GM12878 (cell line): ENCODE measurements around the gene TET3. TPM values are rescaled to one million over a fixed set of nuclear protein-coding genes. Genes with fewer than 3 reads are reported as not detected.

Experiments used
- ATAC-seq: fragments of 200-7000 bp; cut with Tn5 transposase; 3 replicates; pipeline ENCODE4 v1.9.1; 2020; ENCODE audit warnings: mild to moderate bottlenecking, moderate library complexity
- BruUV-seq: library from RNA; stranded (reverse); fragments of 400-500 nt; replicated peaks from 2 replicates; lab custom pipeline; 2021; lab: Mats Ljungman, UMichigan
- CTCF ChIA-PET: fragments of 300-600 bp; sonication (Branson Sonifier 250); formaldehyde crosslinking; extraction: SDS; loops from one replicate; lab custom pipeline; 2021; ENCODE audit warnings: inconsistent platforms; lab: Yijun Ruan, JAX
- POLR2A ChIA-PET: fragments of 350-600 bp; formaldehyde crosslinking; extraction: SDS; loops from one replicate; lab custom pipeline; 2021; ENCODE audit warnings: inconsistent platforms; lab: Charles Lee
- RAD21 ChIA-PET: fragments of 300-600 bp; sonication (Branson Sonifier 250); formaldehyde crosslinking; loops from one replicate; lab custom pipeline; 2023; ENCODE audit warnings: antibody characterized with exemption; ENCODE audit not compliant: unreplicated experiment; lab: Charles Lee
- SMC1A ChIA-PET: fragments of 300-600 bp; sonication (Branson Sonifier 250); formaldehyde crosslinking; loops from one replicate; lab custom pipeline; 2023; ENCODE audit not compliant: unreplicated experiment, uncharacterized antibody; lab: Charles Lee
- DNase-seq: peaks from one replicate; pipeline ENCODE4 v3.0.0-alpha.2; 2011; ENCODE audit warnings: low read depth, low spot score
- FAIRE-seq: peaks from 3 replicates; lab custom pipeline; 2011; peaks lifted over from hg19 to GRCh38; lab: Jason Lieb, UNC
- H2AFZ ChIP-seq: 2 replicates; pipeline ENCODE4 v1.6.0; 2011; ENCODE audit warnings: low read depth, low read length, control low read depth; ENCODE audit not compliant: control insufficient read depth
- H3K27ac ChIP-seq: 2 replicates; pipeline ENCODE4 v1.5.1; 2011; ENCODE audit warnings: control low read depth; ENCODE audit not compliant: control insufficient read depth, insufficient read depth
- H3K27me3 ChIP-seq, 2 experiments: replicated peaks in 1 of 2; 2 replicates each; pipeline versions ENCODE4 v1.6.0 to v1.6.1; 2011; ENCODE audit warnings: low read length in 1 of 2; ENCODE audit not compliant: control insufficient read depth in 2 of 2, insufficient read depth in 2 of 2
- H3K36me3 ChIP-seq, 2 experiments: 2 replicates each; pipeline ENCODE4 v1.5.1; 2011; ENCODE audit warnings: low read length in 1 of 2; ENCODE audit not compliant: control insufficient read depth in 2 of 2, insufficient read depth in 2 of 2
- H3K4me1 ChIP-seq: 2 replicates; pipeline ENCODE4 v1.6.1; 2011; ENCODE audit warnings: mild to moderate bottlenecking, low read length, moderate library complexity, mixed read lengths; ENCODE audit not compliant: control insufficient read depth, insufficient read depth
- H3K4me2 ChIP-seq: 2 replicates; pipeline ENCODE4 v1.6.0; 2011; ENCODE audit warnings: control low read depth; ENCODE audit not compliant: control insufficient read depth, insufficient read depth
- H3K4me3 ChIP-seq: fragments of 200-600 bp; sonication (generic); 2 replicates; pipeline ENCODE4 v1.5.1; 2016
- H3K79me2 ChIP-seq: 2 replicates; pipeline ENCODE4 v1.6.0; 2011; ENCODE audit warnings: low read length; ENCODE audit not compliant: control insufficient read depth, insufficient read depth
- H3K9ac ChIP-seq: 2 replicates; pipeline ENCODE4 v1.8.0; 2011; ENCODE audit warnings: low read length, control low read depth, mixed read lengths; ENCODE audit not compliant: control insufficient read depth, insufficient read depth
- H3K9me3 ChIP-seq: replicated peaks from 3 replicates; pipeline ENCODE4 v1.5.1; 2011; ENCODE audit warnings: mild to moderate bottlenecking, low read length; ENCODE audit not compliant: control insufficient read depth, insufficient read depth
- H4K20me1 ChIP-seq: 2 replicates; pipeline ENCODE4 v1.6.0; 2011; ENCODE audit not compliant: control insufficient read depth, insufficient read depth
- BCLAF1 ChIP-seq: fragments of 450-650 bp; IDR thresholded peaks from 2 replicates; pipeline ENCODE4 v1.6.1; 2017; ENCODE audit warnings: antibody characterized with exemption, mild to moderate bottlenecking, moderate library complexity
- CHD4 ChIP-seq: fragments of 200-600 bp; sonication (generic); IDR thresholded peaks from 2 replicates; pipeline ENCODE4 v1.6.1; 2016; ENCODE audit warnings: mild to moderate bottlenecking
- HDAC2 ChIP-seq: fragments of 200-600 bp; sonication (generic); IDR thresholded peaks from 2 replicates; pipeline ENCODE4 v1.6.1; 2017
- IKZF1 ChIP-seq: fragments of 450-650 bp; conservative IDR thresholded peaks from 2 replicates; pipeline ENCODE4 v1.6.1; 2017; ENCODE audit warnings: antibody characterized with exemption, mild to moderate bottlenecking
- MEF2B ChIP-seq: fragments of 450-650 bp; IDR thresholded peaks from 2 replicates; pipeline ENCODE4 v1.6.1; 2018; ENCODE audit warnings: mild to moderate bottlenecking, moderate library complexity; ENCODE audit not compliant: partially characterized antibody, poor library complexity, severe bottlenecking
- MTA3 ChIP-seq: IDR thresholded peaks from 2 replicates; pipeline ENCODE4 v1.6.1; 2012; ENCODE audit warnings: low read length, inconsistent platforms, borderline replicate concordance
- NBN ChIP-seq: fragments of 450-650 bp; IDR thresholded peaks from 2 replicates; pipeline ENCODE4 v1.6.1; 2016
- POLR2A ChIP-seq: IDR thresholded peaks from 2 replicates; pipeline ENCODE4 v1.6.1; 2011; ENCODE audit warnings: low read depth, mild to moderate bottlenecking, low read length
- POLR2AphosphoS5 ChIP-seq: IDR thresholded peaks from 2 replicates; pipeline ENCODE4 v1.6.1; 2011; ENCODE audit warnings: mild to moderate bottlenecking, low read length, inconsistent platforms
- RELB ChIP-seq: fragments of 450-650 bp; IDR thresholded peaks from 2 replicates; pipeline ENCODE4 v1.6.1; 2017; ENCODE audit warnings: low read depth, mild to moderate bottlenecking, moderate library complexity
- RUNX3 ChIP-seq: IDR thresholded peaks from 2 replicates; pipeline ENCODE4 v1.6.1; 2012; ENCODE audit warnings: low read length, inconsistent platforms
- ZNF274 ChIP-seq: IDR thresholded peaks from one replicate; pipeline ENCODE4 v1.8.0; 2011; ENCODE audit not compliant: insufficient read length, insufficient read depth
- WGBS: methylation state at CpG from one replicate; pipeline ENCODE4 v1.1.6; 2016; ENCODE audit warnings: low lambda C conversion rate; ENCODE audit not compliant: insufficient replicate concordance, insufficient coverage; ENCODE audit errors: missing lambda C conversion rate; 5-methylcytosine and 5-hydroxymethylcytosine counted together
- in situ Hi-C: fragments of 300-500 bp; cut with MboI; formaldehyde crosslinking; loops from 9 replicates; pipeline ENCODE4 v1.14.3; 2018; ENCODE audit warnings: mixed read lengths
- intact Hi-C: fragments of 100-400 bp; cut with micrococcal nuclease; formaldehyde crosslinking; loops from one replicate; pipeline ENCODE4 v1.14.2; 2022; ENCODE audit not compliant: unreplicated experiment
- polyA plus RNA-seq, 11 experiments: library from polyadenylated mRNA; depleted of rRNA in 4 of 11; unstranded in 6 of 11; stranded (reverse) in 5 of 11; fragments of >200 nt; fragmentation: Nextera tagmentation in 4 of 11; fragmentation: Illumina TruSeq in 1 of 11; extraction: Ambion mirVana in 4 of 11; extraction: Trizol in 1 of 11; gene quantifications; 1 replicate in 1 of 11; 2 replicates in 10 of 11; pipeline versions ENCODE4 v1.2.1 to v1.2.3, GENCODE V29; 2011 to 2016; ENCODE audit warnings: inconsistent platforms in 2 of 11, missing spikeins in 2 of 11, low read depth in 1 of 11
- total RNA-seq, 4 experiments: library from RNA; depleted of rRNA in 3 of 4; stranded (reverse); fragments of >200 nt in 3 of 4; fragmentation: Illumina TruSeq in 1 of 4; extraction: Trizol in 1 of 4; gene quantifications; 2 replicates each; pipeline versions ENCODE4 v1.2.1 to v1.2.3, GENCODE V29; 2013 to 2021

The TET3 gene
- total and polyA plus RNA-seq, 10 of the 15 experiments (the other 5 are each of a cell fraction or from before 2014, with no cell fraction given), result 0.77 to 25.9 (median 8.5) TPM

- BruUV-seq, result no TSS peak
- ChIA-PET CTCF (interaction anchor here (1.0 to 2.5 kb wide), 6 partner anchors 10 to 158 kb away, joined by 3 to 7 read pairs (median 4); no protein-coding TSS in a partner anchor), RAD21 (interaction anchor here (0.7 to 4.4 kb wide), 7 partner anchors 10 to 85 kb away, joined by 3 to 23 read pairs (median 4); no protein-coding TSS in a partner anchor), SMC1A (interaction anchor here (0.8 to 3.1 kb wide), 6 partner anchors 11 to 202 kb away, joined by 3 to 26 read pairs (median 4); partner anchors contain the start of gene DGUOK)
- Histone ChIP-seq H3K27ac (peak overlapping the region; percentile 57), H3K4me1 (peaks cover 20% of the 10 kb centered on the region), H3K36me3 (no peaks in the 10 kb centered on the region), H3K9me3 (no peaks in the 10 kb centered on the region), H3K4me3 (peak overlapping the region; percentile 73)
- DNase-seq (no peak), ATAC-seq (peak; percentile 68), FAIRE-seq (no peak)
- intact Hi-C loops (loop anchor here (2.0 to 10.0 kb wide), 2 partner anchors 55 to 157 kb away; partner anchors contain the start of genes DGUOK and STAMBP), in situ Hi-C loops (no loop called here)
- no peak for TF ChIP-seq MEF2B
- TF ChIP-seq IKZF1, result peak; percentile 41; the same call in 1 of the 2 replicates
- 0 out of 2 replicates have a peak, but pooled peaks have one; percentile 33 for TF ChIP-seq POLR2AphosphoS5
- TF ChIP-seq CHD4, result no peak
- peak; percentile 30; the same call in 1 of the 2 replicates for TF ChIP-seq POLR2A
- TF ChIP-seq BCLAF1, result no peak
- TF ChIP-seq MTA3, result 0 out of 2 replicates have a peak, but pooled peaks have one; percentile 13
- TF ChIP-seq HDAC2, result no peak
- no peak for TF ChIP-seq ZNF274
- TF ChIP-seq NBN, result 0 out of 2 replicates have a peak, but pooled peaks have one; percentile 24
- 0 out of 2 replicates have a peak, but pooled peaks have one; percentile 5 for TF ChIP-seq RUNX3
- peak; percentile 34; the same call in 1 of the 2 replicates for TF ChIP-seq RELB
- TF ChIP-seq, all 136 proteins: peak for 7
- peak overlapping the region; percentile 87 for H2AFZ ChIP-seq
- H3K9ac ChIP-seq, result peak overlapping the region; percentile 78
- H3K79me2 ChIP-seq, result peaks cover 59% of the 10 kb centered on the region
- 24% methylated on average over 31 of the region's 31 CpGs for WGBS
- no peaks in the 10 kb centered on the region for H4K20me1 ChIP-seq
- H3K27me3 ChIP-seq, result no peaks in the 10 kb centered on the region
- POLR2A ChIA-PET, result interaction anchor here (0.5 to 3.6 kb wide), 8 partner anchors 9 to 230 kb away, joined by 3 to 19 read pairs (median 5); no protein-coding TSS in a partner anchor
- peak overlapping the region; percentile 89 for H3K4me2 ChIP-seq
Measured at GRCh38 chr2:73981081-73982001, 3.4 kb upstream of the TET3 start.
